GM12892 (cell line): ENCODE data around the gene DKC1.
A peak's percentile ranks its signal among the peaks of the same experiment; 100 is the strongest.
"Not testable (repeated sequence)": the region's sequence is repeated elsewhere in the genome, so short reads cannot be mapped to it uniquely, and the experiment has no call there.

ENCODE experiments used
- DNase-seq: peaks from one replicate; pipeline ENCODE4 v3.0.0; 2011; ENCODE audit not compliant: insufficient read length
- FAIRE-seq: peaks from 2 replicates; lab custom pipeline; 2011; peaks lifted over from hg19 to GRCh38; lab: Jason Lieb, UNC
- POLR2A ChIP-seq: IDR thresholded peaks from 2 replicates; pipeline ENCODE4 v1.6.1; 2011; ENCODE audit warnings: low read depth, low read length, control low read depth
- POLR2AphosphoS5 ChIP-seq: IDR thresholded peaks from 2 replicates; pipeline ENCODE4 v1.6.1; 2011; ENCODE audit warnings: low read depth, low read length, control low read depth
- TAF1 ChIP-seq: IDR thresholded peaks from 2 replicates; pipeline ENCODE4 v1.6.1; 2011; ENCODE audit warnings: low read depth, mild to moderate bottlenecking, control low read depth, low read length, borderline replicate concordance

Gene DKC1

GRCh38 chrX:154802947-154803346 lies 40.3 kb downstream of the DKC1 start:
- DNase-seq (no peak), FAIRE-seq (no peak)
- no peak for TF ChIP-seq POLR2AphosphoS5
- no peak for TF ChIP-seq POLR2A
- TF ChIP-seq TAF1 = no peak

- TF ChIP-seq POLR2A (no peak), TAF1 (no peak), POLR2AphosphoS5 (no peak)
- FAIRE-seq (no peak), DNase-seq (no peak)
Observed at GRCh38 chrX:154804261-154804956, 41.7 kb downstream of the DKC1 start.

- FAIRE-seq (peak; percentile 91), DNase-seq (peak; percentile 72)
- TF ChIP-seq POLR2AphosphoS5 = no peak
- TF ChIP-seq TAF1 = no peak
- TF ChIP-seq POLR2A = peak; percentile 42; the same call in 1 of the 2 replicates
Observed at GRCh38 chrX:154804957-154805695, 42.5 kb downstream of the DKC1 start, which contains the start of gene MPP1. TSS of gene MPP1 (minus strand) at chrX:154805485. CDS start at chrX:154805373, 112 bp downstream.

- DNase-seq (no peak), FAIRE-seq (peak; percentile 51)
- TF ChIP-seq TAF1 (no peak), POLR2A (no peak), POLR2AphosphoS5 (no peak)
Observed at GRCh38 chrX:154805696-154806091, 43.0 kb downstream of the DKC1 start.

GRCh38 chrX:154806837-154807501 lies 44.3 kb downstream of the DKC1 start:
- FAIRE-seq = peak; percentile 24
- DNase-seq = no peak
- TF ChIP-seq POLR2AphosphoS5 (no peak), POLR2A (no peak), TAF1 (no peak)

GRCh38 chrX:154809939-154810665 lies 47.4 kb downstream of the DKC1 start:
- DNase-seq (no peak), FAIRE-seq (no peak)

GRCh38 chrX:154812341-154813101 lies 49.9 kb downstream of the DKC1 start:
- FAIRE-seq = peak; percentile 84
- DNase-seq = no peak
- TF ChIP-seq POLR2A (no peak), POLR2AphosphoS5 (no peak), TAF1 (no peak)

More at GRCh38 chrX:154809939-154810665, 47.4 kb downstream of the DKC1 start:
- TF ChIP-seq TAF1 = no peak
- no peak for TF ChIP-seq POLR2A
- no peak for TF ChIP-seq POLR2AphosphoS5

GRCh38 chrX:154813801-154814200 lies 51.1 kb downstream of the DKC1 start:
- FAIRE-seq (no peak), DNase-seq (no peak)
- TF ChIP-seq POLR2AphosphoS5 (no peak), TAF1 (no peak), POLR2A (no peak)

- no peak for FAIRE-seq
- TF ChIP-seq POLR2A (no peak), POLR2AphosphoS5 (no peak), TAF1 (no peak)
- no peak for DNase-seq
Observed at GRCh38 chrX:154815274-154815818, 52.7 kb downstream of the DKC1 start.

- not testable (repeated sequence) for FAIRE-seq, DNase-seq
Observed at GRCh38 chrX:154816326-154816898, 53.7 kb downstream of the DKC1 start.

GRCh38 chrX:154817048-154817618 lies 54.5 kb downstream of the DKC1 start:
- DNase-seq, FAIRE-seq: not testable (repeated sequence)
